Astrocyte (in vitro differentiated cells and primary cell): ENCODE measurements around the gene PBRM1. TPM values are rescaled to one million over a fixed set of nuclear protein-coding genes. Genes with fewer than 3 reads are reported as not detected.

Experiments
- DNase-seq: peaks from one replicate; pipeline ENCODE4 v3.0.0-alpha.2; 2010; ENCODE audit warnings: low read depth
- FAIRE-seq: peaks from 2 replicates; lab custom pipeline; 2011; peaks lifted over from hg19 to GRCh38; lab: Jason Lieb, UNC
- H2AFZ ChIP-seq: 2 replicates; pipeline ENCODE4 v1.6.0; 2012; ENCODE audit warnings: low read depth, low read length, inconsistent platforms
- H3K27ac ChIP-seq: 2 replicates; pipeline ENCODE4 v1.5.1; 2011; ENCODE audit warnings: low read depth, low read length, inconsistent platforms
- H3K27me3 ChIP-seq: 2 replicates; pipeline ENCODE4 v1.6.0; 2011; ENCODE audit warnings: low read length, inconsistent platforms; ENCODE audit not compliant: insufficient read depth
- H3K36me3 ChIP-seq: 2 replicates; pipeline ENCODE4 v1.5.1; 2011; ENCODE audit warnings: low read length, inconsistent platforms; ENCODE audit not compliant: insufficient read depth
- H3K4me1 ChIP-seq: 2 replicates; pipeline ENCODE4 v1.5.1; 2011; ENCODE audit warnings: low read length, inconsistent platforms; ENCODE audit not compliant: insufficient read depth
- H3K4me2 ChIP-seq: 2 replicates; pipeline ENCODE4 v1.6.0; 2012; ENCODE audit warnings: low read length, inconsistent platforms
- H3K4me3 ChIP-seq: 2 replicates; pipeline ENCODE4 v1.5.1; 2011; ENCODE audit warnings: low read depth, mild to moderate bottlenecking, low read length, inconsistent platforms; ENCODE audit not compliant: insufficient read depth
- H3K79me2 ChIP-seq: 2 replicates; pipeline ENCODE4 v1.6.0; 2012; ENCODE audit warnings: mild to moderate bottlenecking, low read length, inconsistent platforms; ENCODE audit not compliant: insufficient read depth
- H3K9ac ChIP-seq: 2 replicates; pipeline ENCODE4 v1.6.0; 2012; ENCODE audit warnings: mild to moderate bottlenecking, low read length, inconsistent platforms
- H3K9me3 ChIP-seq: 2 replicates; pipeline ENCODE4 v1.5.1; 2012; ENCODE audit warnings: low read depth, mild to moderate bottlenecking, low read length, inconsistent platforms; ENCODE audit not compliant: insufficient read depth
- H4K20me1 ChIP-seq: 2 replicates; pipeline ENCODE4 v1.6.0; 2012; ENCODE audit warnings: low read length, inconsistent platforms; ENCODE audit not compliant: insufficient read depth
- H3K27ac Mint-ChIP-seq: one replicate; pipeline ENCODE4 v1.8.0; 2021; ENCODE audit warnings: mild to moderate bottlenecking, mixed read lengths; ENCODE audit not compliant: unreplicated experiment
- H3K27me3 Mint-ChIP-seq: one replicate; pipeline ENCODE4 v1.8.0; 2021; ENCODE audit warnings: low read depth, mixed read lengths; ENCODE audit not compliant: unreplicated experiment
- H3K36me3 Mint-ChIP-seq: one replicate; pipeline ENCODE4 v1.8.0; 2021; ENCODE audit warnings: low read depth, mixed read lengths; ENCODE audit not compliant: unreplicated experiment
- H3K4me1 Mint-ChIP-seq: one replicate; pipeline ENCODE4 v1.8.0; 2021; ENCODE audit warnings: low read depth, mixed read lengths; ENCODE audit not compliant: unreplicated experiment
- H3K4me3 Mint-ChIP-seq: one replicate; pipeline ENCODE4 v1.8.0; 2021; ENCODE audit warnings: mild to moderate bottlenecking, moderate library complexity, mixed read lengths; ENCODE audit not compliant: unreplicated experiment
- H3K9me3 Mint-ChIP-seq: one replicate; pipeline ENCODE4 v1.8.0; 2021; ENCODE audit warnings: mild to moderate bottlenecking, mixed read lengths; ENCODE audit not compliant: unreplicated experiment
- CTCF ChIP-seq: IDR thresholded peaks from 2 replicates; pipeline ENCODE4 v1.5.1; 2011; ENCODE audit warnings: low read depth, mild to moderate bottlenecking, inconsistent platforms, low read length, moderate library complexity; ENCODE audit not compliant: insufficient read depth
- EZH2 ChIP-seq: IDR thresholded peaks from 2 replicates; pipeline ENCODE4 v1.6.1; 2012; ENCODE audit warnings: mild to moderate bottlenecking, low read length, inconsistent platforms; ENCODE audit not compliant: insufficient read depth
- total RNA-seq: library from RNA; stranded (reverse); gene quantifications from 2 replicates; pipeline ENCODE4 v1.2.1, GENCODE V29; 2021

PBRM1 gene
- total RNA-seq, 1 donor from 2014 or later, result 54.5 TPM

- Histone ChIP-seq H4K20me1 (peaks cover 50% of the 10 kb centered on the region), H3K79me2 (peaks cover 16% of the 10 kb centered on the region), H3K9ac (no peak overlapping the region), H3K4me3 (no peak overlapping the region), H3K9me3 (no peaks in the 10 kb centered on the region), H3K27me3 (no peaks in the 10 kb centered on the region), H3K4me1 (no peaks in the 10 kb centered on the region), H3K4me2 (no peak overlapping the region), H2AFZ (no peak overlapping the region), H3K27ac (no peak overlapping the region), H3K36me3 (peaks cover 43% of the 10 kb centered on the region)
- Mint-ChIP-seq H3K27ac (no peak overlapping the region), H3K27me3 (no peaks in the 10 kb centered on the region), H3K4me3 (no peak overlapping the region), H3K36me3 (peaks cover 16% of the 10 kb centered on the region), H3K9me3 (no peaks in the 10 kb centered on the region), H3K4me1 (peaks cover 11% of the 10 kb centered on the region)
- no peak for TF ChIP-seq CTCF
- TF ChIP-seq EZH2, result no peak
- FAIRE-seq (no peak), DNase-seq (no peak)
Measured at GRCh38 chr3:52554026-52554755, 131.5 kb downstream of the PBRM1 start.

- no peak overlapping the region for H3K9ac ChIP-seq
- H3K4me3 ChIP-seq, result no peak overlapping the region
- peaks cover 41% of the 10 kb centered on the region for H3K36me3 ChIP-seq
- H2AFZ ChIP-seq, result no peak overlapping the region
- peaks cover 18% of the 10 kb centered on the region for H3K79me2 ChIP-seq
- Mint-ChIP-seq H3K27me3 (no peaks in the 10 kb centered on the region), H3K4me3 (no peak overlapping the region), H3K9me3 (no peaks in the 10 kb centered on the region), H3K36me3 (peaks cover 10% of the 10 kb centered on the region), H3K27ac (no peak overlapping the region), H3K4me1 (peaks cover 7% of the 10 kb centered on the region)
- no peaks in the 10 kb centered on the region for H3K9me3 ChIP-seq
- H3K4me1 ChIP-seq, result no peaks in the 10 kb centered on the region
- H3K27ac ChIP-seq, result no peak overlapping the region
- DNase-seq (no peak), FAIRE-seq (no peak)
- TF ChIP-seq EZH2 (no peak), CTCF (no peak)
- H4K20me1 ChIP-seq, result peaks cover 47% of the 10 kb centered on the region
- H3K27me3 ChIP-seq, result no peaks in the 10 kb centered on the region
- H3K4me2 ChIP-seq, result no peak overlapping the region
Measured at GRCh38 chr3:52552089-52552488, 133.6 kb downstream of the PBRM1 start.

- TF ChIP-seq CTCF, result no peak
- no peak for TF ChIP-seq EZH2
- no peak for FAIRE-seq
- Histone ChIP-seq H3K27me3 (no peaks in the 10 kb centered on the region), H3K4me1 (no peaks in the 10 kb centered on the region), H2AFZ (no peak overlapping the region), H4K20me1 (peaks cover 41% of the 10 kb centered on the region), H3K9ac (no peak overlapping the region), H3K36me3 (peaks cover 44% of the 10 kb centered on the region), H3K79me2 (peaks cover 19% of the 10 kb centered on the region), H3K27ac (no peak overlapping the region), H3K9me3 (no peaks in the 10 kb centered on the region), H3K4me3 (no peak overlapping the region), H3K4me2 (no peak overlapping the region)
- Mint-ChIP-seq H3K27me3 (no peaks in the 10 kb centered on the region), H3K36me3 (peaks cover 10% of the 10 kb centered on the region), H3K4me1 (peaks cover 7% of the 10 kb centered on the region), H3K27ac (no peak overlapping the region), H3K9me3 (no peaks in the 10 kb centered on the region), H3K4me3 (no peak overlapping the region)
- no peak for DNase-seq
Measured at GRCh38 chr3:52551118-52551517, 134.6 kb downstream of the PBRM1 start.
